ENCODE results near the gene RAB20. TPM values are rescaled to one million over a fixed set of nuclear protein-coding genes. Genes with fewer than 3 reads are reported as not detected.

The RAB20 gene
- total RNA-seq, 1 experiment from 2014 or later, result 10.6 TPM

DNA sequence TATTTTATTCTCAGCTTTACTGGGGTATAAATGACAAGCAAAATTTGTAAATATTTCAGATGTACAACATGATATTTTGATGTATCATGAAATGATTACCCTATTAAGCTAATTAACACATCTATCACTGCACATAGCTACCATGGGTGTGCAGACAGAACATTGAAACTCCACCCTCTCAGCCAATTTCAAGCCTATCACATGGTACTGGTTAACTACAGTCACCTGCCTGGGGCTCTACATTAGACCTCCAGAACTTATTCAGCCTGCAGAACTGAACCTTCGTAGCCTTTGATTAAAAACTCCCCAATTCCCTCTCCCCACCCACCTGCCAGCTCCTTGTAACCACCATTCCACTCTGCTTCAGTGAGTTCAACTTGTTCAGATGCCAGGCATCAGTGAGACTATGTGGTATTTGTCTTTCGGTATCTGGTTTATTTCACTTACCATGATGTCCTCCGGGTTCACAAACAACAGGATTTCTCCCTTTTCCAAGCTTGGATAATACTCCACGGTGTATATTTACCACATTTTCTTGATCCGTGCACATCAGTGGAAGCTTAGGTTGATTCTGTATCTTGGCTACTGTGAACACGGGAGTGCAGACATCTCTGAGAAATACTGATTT lies 19.2 kb downstream of the RAB20 start:
- H3K27ac ChIP-seq (ENCODE audit: low read depth, low read length), result no peak overlapping the region
- H3K27me3 ChIP-seq (ENCODE audit: insufficient read depth, low read length), result no peaks in the 10 kb centered on the region
- TF ChIP-seq POLR2AphosphoS5 (IDR thresholded peaks at IDR 0.05; ENCODE audit: low read depth, low read length), result no peak
- H3K4me3 ChIP-seq (replicated peaks in 1 of 2; ENCODE audit: low read depth in 1 of 2, low read length in 2 of 2), result no peak overlapping the region
- ATAC-seq, result no peak
- H3K4me2 ChIP-seq (ENCODE audit: low read length), result no peak overlapping the region
- H3K36me3 ChIP-seq (ENCODE audit: control insufficient read depth in 1 of 2, insufficient read depth in 2 of 2, low read length in 2 of 2), result no peaks in the 10 kb centered on the region
- no peak overlapping the region for H3K9ac ChIP-seq (ENCODE audit: low read length)
- H2AFZ ChIP-seq (ENCODE audit: low read depth, low read length, poor library complexity, severe bottlenecking), result no peak overlapping the region
- peaks cover 12 to 15% of the 10 kb centered on the region in 2 experiments for H3K4me1 ChIP-seq (ENCODE audit: control insufficient read depth in 1 of 2, insufficient read depth in 2 of 2, low read length in 2 of 2)
- peaks cover 0 to 7% of the 10 kb centered on the region in 2 experiments; a peak in 1 of 4 replicates for H3K9me3 ChIP-seq (ENCODE audit: control insufficient read depth in 1 of 2, insufficient read depth in 1 of 2, low read depth in 1 of 2, low read length in 2 of 2)
- RAD21 ChIA-PET (ENCODE audit: low non-redundant PET in 1 of 2, low total read pairs in 2 of 2, uncharacterized antibody in 2 of 2, unreplicated experiment in 2 of 2), result no interaction called here
- peaks cover 3% of the 10 kb centered on the region; the same call in 1 of the 2 replicates for H4K20me1 ChIP-seq (ENCODE audit: insufficient read depth)
- no peaks in the 10 kb centered on the region for H3K9me2 ChIP-seq (ENCODE audit: insufficient read depth)
- BruUV-seq (replicated peaks), result no TSS peak
- DNase-seq (ENCODE audit: low read depth, low spot score), result no peak
- intact Hi-C loops (cut with micrococcal nuclease), result no loop called here
- CTCF ChIA-PET, result no interaction called here
- POLR2A ChIA-PET, result no interaction called here
- 0 out of 2 replicates have a peak, but pooled peaks cover 6% of the 10 kb centered on the region for H3K79me2 ChIP-seq (ENCODE audit: insufficient read depth, low read length)

DNA sequence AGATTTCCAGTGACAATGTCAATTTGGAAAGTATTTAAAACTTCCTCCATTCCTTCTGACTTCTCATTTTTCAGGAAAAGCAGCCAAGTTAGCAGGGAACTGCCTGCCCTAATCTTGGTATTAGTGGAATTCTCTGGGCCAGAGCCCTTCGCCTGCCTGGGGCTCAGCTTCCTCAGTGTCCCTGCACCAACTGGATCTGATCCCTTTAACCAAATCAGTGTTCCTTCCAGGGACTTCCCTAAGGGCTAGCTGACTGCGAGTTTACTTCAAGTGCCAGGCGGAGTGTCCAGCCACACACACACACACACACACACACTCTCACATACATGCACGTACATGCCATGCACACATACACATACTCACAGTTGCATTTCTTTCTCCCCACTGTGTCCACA lies 20.0 kb downstream of the RAB20 start:
- TF ChIP-seq, protein P1, sequence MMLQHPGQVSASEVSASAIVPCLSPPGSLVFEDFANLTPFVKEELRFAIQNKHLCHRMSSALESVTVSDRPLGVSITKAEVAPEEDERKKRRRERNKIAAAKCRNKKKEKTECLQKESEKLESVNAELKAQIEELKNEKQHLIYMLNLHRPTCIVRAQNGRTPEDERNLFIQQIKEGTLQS (IDR thresholded peaks at IDR 0.05), result no peak
- TF ChIP-seq, protein P2, sequence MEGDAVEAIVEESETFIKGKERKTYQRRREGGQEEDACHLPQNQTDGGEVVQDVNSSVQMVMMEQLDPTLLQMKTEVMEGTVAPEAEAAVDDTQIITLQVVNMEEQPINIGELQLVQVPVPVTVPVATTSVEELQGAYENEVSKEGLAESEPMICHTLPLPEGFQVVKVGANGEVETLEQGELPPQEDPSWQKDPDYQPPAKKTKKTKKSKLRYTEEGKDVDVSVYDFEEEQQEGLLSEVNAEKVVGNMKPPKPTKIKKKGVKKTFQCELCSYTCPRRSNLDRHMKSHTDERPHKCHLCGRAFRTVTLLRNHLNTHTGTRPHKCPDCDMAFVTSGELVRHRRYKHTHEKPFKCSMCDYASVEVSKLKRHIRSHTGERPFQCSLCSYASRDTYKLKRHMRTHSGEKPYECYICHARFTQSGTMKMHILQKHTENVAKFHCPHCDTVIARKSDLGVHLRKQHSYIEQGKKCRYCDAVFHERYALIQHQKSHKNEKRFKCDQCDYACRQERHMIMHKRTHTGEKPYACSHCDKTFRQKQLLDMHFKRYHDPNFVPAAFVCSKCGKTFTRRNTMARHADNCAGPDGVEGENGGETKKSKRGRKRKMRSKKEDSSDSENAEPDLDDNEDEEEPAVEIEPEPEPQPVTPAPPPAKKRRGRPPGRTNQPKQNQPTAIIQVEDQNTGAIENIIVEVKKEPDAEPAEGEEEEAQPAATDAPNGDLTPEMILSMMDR (IDR thresholded peaks at IDR 0.05 in 2 of 3, conservative IDR thresholded peaks at IDR 0.05 in 1 of 3; ENCODE audit: borderline replicate concordance in 1 of 3, insufficient read depth in 1 of 3, low read depth in 2 of 3, low read length in 2 of 3), result no peak
- TF ChIP-seq SP1 (IDR thresholded peaks at IDR 0.05; ENCODE audit: low read depth) (no peak), EZH2phosphoT487 (IDR thresholded peaks at IDR 0.05; ENCODE audit: borderline replicate concordance) (no peak), ELF1 (IDR thresholded peaks at IDR 0.05; ENCODE audit: borderline replicate concordance, low read depth) (no peak), JUND (IDR thresholded peaks at IDR 0.05) (no peak), YY1 (IDR thresholded peaks at IDR 0.05; ENCODE audit: extremely low read depth, insufficient replicate concordance, low read depth, low read length) (no peak), POLR2A (IDR thresholded peaks at IDR 0.05; ENCODE audit: borderline replicate concordance, extremely low read depth, insufficient read depth, insufficient read length) (no peak), TCF7L2 (IDR thresholded peaks at IDR 0.05; ENCODE audit: borderline replicate concordance, extremely low read depth, insufficient read depth, insufficient read length) (no peak), POLR2AphosphoS5 (IDR thresholded peaks at IDR 0.05; ENCODE audit: low read depth, low read length) (no peak)
- TF ChIP-seq, protein P3, sequence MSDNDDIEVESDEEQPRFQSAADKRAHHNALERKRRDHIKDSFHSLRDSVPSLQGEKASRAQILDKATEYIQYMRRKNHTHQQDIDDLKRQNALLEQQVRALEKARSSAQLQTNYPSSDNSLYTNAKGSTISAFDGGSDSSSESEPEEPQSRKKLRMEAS (IDR thresholded peaks at IDR 0.05), result no peak
- TF ChIP-seq, protein P4, sequence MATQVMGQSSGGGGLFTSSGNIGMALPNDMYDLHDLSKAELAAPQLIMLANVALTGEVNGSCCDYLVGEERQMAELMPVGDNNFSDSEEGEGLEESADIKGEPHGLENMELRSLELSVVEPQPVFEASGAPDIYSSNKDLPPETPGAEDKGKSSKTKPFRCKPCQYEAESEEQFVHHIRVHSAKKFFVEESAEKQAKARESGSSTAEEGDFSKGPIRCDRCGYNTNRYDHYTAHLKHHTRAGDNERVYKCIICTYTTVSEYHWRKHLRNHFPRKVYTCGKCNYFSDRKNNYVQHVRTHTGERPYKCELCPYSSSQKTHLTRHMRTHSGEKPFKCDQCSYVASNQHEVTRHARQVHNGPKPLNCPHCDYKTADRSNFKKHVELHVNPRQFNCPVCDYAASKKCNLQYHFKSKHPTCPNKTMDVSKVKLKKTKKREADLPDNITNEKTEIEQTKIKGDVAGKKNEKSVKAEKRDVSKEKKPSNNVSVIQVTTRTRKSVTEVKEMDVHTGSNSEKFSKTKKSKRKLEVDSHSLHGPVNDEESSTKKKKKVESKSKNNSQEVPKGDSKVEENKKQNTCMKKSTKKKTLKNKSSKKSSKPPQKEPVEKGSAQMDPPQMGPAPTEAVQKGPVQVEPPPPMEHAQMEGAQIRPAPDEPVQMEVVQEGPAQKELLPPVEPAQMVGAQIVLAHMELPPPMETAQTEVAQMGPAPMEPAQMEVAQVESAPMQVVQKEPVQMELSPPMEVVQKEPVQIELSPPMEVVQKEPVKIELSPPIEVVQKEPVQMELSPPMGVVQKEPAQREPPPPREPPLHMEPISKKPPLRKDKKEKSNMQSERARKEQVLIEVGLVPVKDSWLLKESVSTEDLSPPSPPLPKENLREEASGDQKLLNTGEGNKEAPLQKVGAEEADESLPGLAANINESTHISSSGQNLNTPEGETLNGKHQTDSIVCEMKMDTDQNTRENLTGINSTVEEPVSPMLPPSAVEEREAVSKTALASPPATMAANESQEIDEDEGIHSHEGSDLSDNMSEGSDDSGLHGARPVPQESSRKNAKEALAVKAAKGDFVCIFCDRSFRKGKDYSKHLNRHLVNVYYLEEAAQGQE (IDR thresholded peaks at IDR 0.05; ENCODE audit: low read depth), result no peak
- ChIA-PET RAD21 (ENCODE audit: low non-redundant PET in 1 of 2, low total read pairs in 2 of 2, uncharacterized antibody in 2 of 2, unreplicated experiment in 2 of 2) (no interaction called here), CTCF (no interaction called here), POLR2A (no interaction called here)
- Histone ChIP-seq H3K27me3 (ENCODE audit: insufficient read depth, low read length) (no peaks in the 10 kb centered on the region), H3K27ac (ENCODE audit: low read depth, low read length) (no peak overlapping the region), H3K9me3 (ENCODE audit: control insufficient read depth in 1 of 2, insufficient read depth in 1 of 2, low read depth in 1 of 2, low read length in 2 of 2) (peaks cover 0 to 7% of the 10 kb centered on the region in 2 experiments; a peak in 1 of 4 replicates), H2AFZ (ENCODE audit: low read depth, low read length, poor library complexity, severe bottlenecking) (no peak overlapping the region), H3K4me3 (replicated peaks in 1 of 2; ENCODE audit: low read depth in 1 of 2, low read length in 2 of 2) (no peak overlapping the region), H4K20me1 (ENCODE audit: insufficient read depth) (no peaks in the 10 kb centered on the region), H3K36me3 (ENCODE audit: control insufficient read depth in 1 of 2, insufficient read depth in 2 of 2, low read length in 2 of 2) (no peaks in the 10 kb centered on the region), H3K9ac (ENCODE audit: low read length) (no peak overlapping the region), H3K79me2 (ENCODE audit: insufficient read depth, low read length) (0 out of 2 replicates have a peak, but pooled peaks cover 6% of the 10 kb centered on the region), H3K4me2 (ENCODE audit: low read length) (no peak overlapping the region), H3K4me1 (ENCODE audit: control insufficient read depth in 1 of 2, insufficient read depth in 2 of 2, low read length in 2 of 2) (peaks cover 7% of the 10 kb centered on the region in 2 experiments), H3K9me2 (ENCODE audit: insufficient read depth) (no peaks in the 10 kb centered on the region)
- BruUV-seq (replicated peaks), result no TSS peak
- DNase-seq (ENCODE audit: low read depth, low spot score) (no peak), ATAC-seq (no peak)
- intact Hi-C loops (cut with micrococcal nuclease), result no loop called here

Data from HCT116 (cell line).